RWPE2 (cell line): Measurements from ENCODE around the gene EFNB2.

ENCODE experiments used
- ATAC-seq: fragments of 200-7000 bp; cut with Tn5 transposase; 3 replicates; pipeline ENCODE4 v1.9.1; 2021; ENCODE audit warnings: low read depth
- DNase-seq: peaks from one replicate; pipeline ENCODE4 v3.0.0-alpha.2; 2020; ENCODE audit warnings: low spot score
- H3K27ac ChIP-seq: fragments of 450-650 bp; 2 replicates; pipeline ENCODE4 v1.5.1; 2017; ENCODE audit warnings: mild to moderate bottlenecking; ENCODE audit not compliant: poor library complexity, severe bottlenecking
- H3K27me3 ChIP-seq: fragments of 250-450 bp; sonication (Bioruptor Pico); 2 replicates; pipeline ENCODE4 v1.5.1; 2021; ENCODE audit warnings: mild to moderate bottlenecking, moderate library complexity; ENCODE audit not compliant: insufficient read depth, poor library complexity, severe bottlenecking
- H3K36me3 ChIP-seq: fragments of 250-450 bp; sonication (Bioruptor Pico); 2 replicates; pipeline ENCODE4 v1.5.1; 2020; ENCODE audit warnings: low read depth, mild to moderate bottlenecking, moderate library complexity
- H3K4me1 ChIP-seq: fragments of 250-450 bp; sonication (Bioruptor Pico); 2 replicates; pipeline ENCODE4 v1.5.1; 2021; ENCODE audit warnings: mild to moderate bottlenecking, moderate library complexity; ENCODE audit not compliant: insufficient read depth, poor library complexity, severe bottlenecking
- H3K4me3 ChIP-seq: fragments of 250-450 bp; sonication (Bioruptor Pico); 2 replicates; pipeline ENCODE4 v1.5.1; 2021; ENCODE audit warnings: mild to moderate bottlenecking, moderate library complexity; ENCODE audit not compliant: severe bottlenecking
- H3K9me3 ChIP-seq: fragments of 250-450 bp; sonication (Bioruptor Pico); 2 replicates; pipeline ENCODE4 v1.5.1; 2021; ENCODE audit warnings: mild to moderate bottlenecking, moderate library complexity; ENCODE audit not compliant: severe bottlenecking
- CTCF ChIP-seq: fragments of 450-650 bp; IDR thresholded peaks from one replicate; pipeline ENCODE4 v1.5.1; 2017; ENCODE audit warnings: mild to moderate bottlenecking, moderate library complexity; ENCODE audit not compliant: poor library complexity, severe bottlenecking

EFNB2 gene

GRCh38 chr13:106529415-106530170 lies 5.9 kb downstream of the EFNB2 start:
- no peak overlapping the region for H3K4me3 ChIP-seq
- peaks cover 42% of the 10 kb centered on the region for H3K4me1 ChIP-seq
- H3K27me3 ChIP-seq: no peaks in the 10 kb centered on the region
- DNase-seq (no peak), ATAC-seq (no peak)
- H3K36me3 ChIP-seq: peaks cover 70% of the 10 kb centered on the region
- H3K27ac ChIP-seq: no peak overlapping the region
- no peaks in the 10 kb centered on the region for H3K9me3 ChIP-seq
- TF ChIP-seq CTCF: no peak

GRCh38 chr13:106528718-106529414 lies 6.6 kb downstream of the EFNB2 start:
- no peaks in the 10 kb centered on the region for H3K27me3 ChIP-seq
- no peak overlapping the region for H3K27ac ChIP-seq
- H3K4me3 ChIP-seq: no peak overlapping the region
- ATAC-seq (no peak), DNase-seq (no peak)
- no peaks in the 10 kb centered on the region for H3K9me3 ChIP-seq
- peaks cover 49% of the 10 kb centered on the region for H3K4me1 ChIP-seq
- no peak for TF ChIP-seq CTCF
- peaks cover 71% of the 10 kb centered on the region for H3K36me3 ChIP-seq

- no peak overlapping the region for H3K4me3 ChIP-seq
- no peaks in the 10 kb centered on the region for H3K27me3 ChIP-seq
- H3K4me1 ChIP-seq: peaks cover 60% of the 10 kb centered on the region
- no peaks in the 10 kb centered on the region for H3K9me3 ChIP-seq
- no peak for TF ChIP-seq CTCF
- peaks cover 64% of the 10 kb centered on the region for H3K36me3 ChIP-seq
- DNase-seq (no peak), ATAC-seq (no peak)
- H3K27ac ChIP-seq: no peak overlapping the region
Observed at GRCh38 chr13:106527826-106528225, 7.6 kb downstream of the EFNB2 start.

GRCh38 chr13:106527445-106527801 lies 8.0 kb downstream of the EFNB2 start:
- no peak for TF ChIP-seq CTCF
- no peak overlapping the region for H3K27ac ChIP-seq
- H3K4me1 ChIP-seq: peaks cover 64% of the 10 kb centered on the region
- ATAC-seq: no peak
- no peak overlapping the region for H3K4me3 ChIP-seq
- no peaks in the 10 kb centered on the region for H3K27me3 ChIP-seq
- peaks cover 61% of the 10 kb centered on the region for H3K36me3 ChIP-seq
- H3K9me3 ChIP-seq: no peaks in the 10 kb centered on the region
- DNase-seq: no peak
